ENCODE results near the gene CPLANE2.
"Not testable (repeated sequence)": the region's sequence is repeated elsewhere in the genome, so short reads cannot be mapped to it uniquely, and the experiment has no call there.

CPLANE2 gene

GRCh38 chr1:16229976-16230740 lies 6.8 kb downstream of the CPLANE2 start:
- DNase-seq (no peak), ATAC-seq (replicated peaks) (no peak)
- peaks cover 6 to 19% of the 10 kb centered on the region in 2 donors for H3K4me1 Mint-ChIP-seq
- H3K27ac Mint-ChIP-seq, result no peak overlapping the region
- H3K27me3 Mint-ChIP-seq, result peaks cover 27 to 41% of the 10 kb centered on the region in 2 donors
- H3K9me3 Mint-ChIP-seq, result no peaks in the 10 kb centered on the region
- H3K4me3 Mint-ChIP-seq, result no peak overlapping the region
- peaks cover 12 to 19% of the 10 kb centered on the region in 2 donors for H3K36me3 Mint-ChIP-seq

- DNase-seq (no peak), ATAC-seq (replicated peaks) (no peak)
- peaks cover 35 to 52% of the 10 kb centered on the region in 2 donors for H3K27me3 Mint-ChIP-seq
Measured at GRCh38 chr1:16226490-16227179, 10.3 kb downstream of the CPLANE2 start.

GRCh38 chr1:16226129-16226489 lies 10.9 kb downstream of the CPLANE2 start:
- no peak for ATAC-seq (replicated peaks)
- no peak overlapping the region for H3K27ac Mint-ChIP-seq
- no peak overlapping the region for H3K4me3 Mint-ChIP-seq
- H3K4me1 Mint-ChIP-seq, result peaks cover 9 to 21% of the 10 kb centered on the region in 2 donors
- peaks cover 4 to 14% of the 10 kb centered on the region in 2 donors for H3K36me3 Mint-ChIP-seq
- no peak for DNase-seq
- peaks cover 38 to 58% of the 10 kb centered on the region in 2 donors for H3K27me3 Mint-ChIP-seq
- no peaks in the 10 kb centered on the region for H3K9me3 Mint-ChIP-seq

More at GRCh38 chr1:16226490-16227179, 10.3 kb downstream of the CPLANE2 start:
- H3K4me3 Mint-ChIP-seq, result peak overlapping the region; percentile 5 to 62
- H3K9me3 Mint-ChIP-seq, result no peaks in the 10 kb centered on the region
- peaks cover 9 to 21% of the 10 kb centered on the region in 2 donors for H3K4me1 Mint-ChIP-seq
- H3K36me3 Mint-ChIP-seq, result peaks cover 4 to 14% of the 10 kb centered on the region in 2 donors
- H3K27ac Mint-ChIP-seq, result no peak overlapping the region

- Mint-ChIP-seq H3K36me3 (peaks cover 4 to 14% of the 10 kb centered on the region in 2 donors), H3K27me3 (peaks cover 38 to 58% of the 10 kb centered on the region in 2 donors), H3K9me3 (no peaks in the 10 kb centered on the region), H3K4me1 (peaks cover 9 to 21% of the 10 kb centered on the region in 2 donors), H3K27ac (no peak overlapping the region), H3K4me3 (no peak overlapping the region)
- no peak for DNase-seq
- no peak for ATAC-seq (replicated peaks)
Measured at GRCh38 chr1:16224472-16224871, 12.5 kb downstream of the CPLANE2 start.

GRCh38 chr1:16222716-16223115 lies 14.3 kb downstream of the CPLANE2 start:
- H3K9me3 Mint-ChIP-seq; ATAC-seq (replicated peaks); DNase-seq; H3K27ac Mint-ChIP-seq; H3K4me3 Mint-ChIP-seq: not testable (repeated sequence)
- Mint-ChIP-seq H3K36me3 (peaks cover 4 to 14% of the 10 kb centered on the region in 2 donors), H3K4me1 (peaks cover 7 to 19% of the 10 kb centered on the region in 2 donors), H3K27me3 (peaks cover 27 to 40% of the 10 kb centered on the region in 2 donors)

GRCh38 chr1:16221499-16221898 lies 15.5 kb downstream of the CPLANE2 start:
- peaks cover 19 to 30% of the 10 kb centered on the region in 2 donors for H3K27me3 Mint-ChIP-seq
- H3K4me1 Mint-ChIP-seq, result peaks cover 7 to 25% of the 10 kb centered on the region in 2 donors
- ATAC-seq (replicated peaks) (no peak), DNase-seq (no peak)
- peaks cover 0 to 1% of the 10 kb centered on the region in 2 donors for H3K9me3 Mint-ChIP-seq
- no peak overlapping the region for H3K4me3 Mint-ChIP-seq
- peaks cover 0 to 9% of the 10 kb centered on the region in 2 donors for H3K36me3 Mint-ChIP-seq
- no peak overlapping the region for H3K27ac Mint-ChIP-seq

GRCh38 chr1:16219968-16220500 lies 16.9 kb downstream of the CPLANE2 start:
- ATAC-seq (replicated peaks) (no peak), DNase-seq (no peak)
- H3K27me3 Mint-ChIP-seq, result peaks cover 11 to 16% of the 10 kb centered on the region in 2 donors
- H3K36me3 Mint-ChIP-seq, result peaks cover 0 to 6% of the 10 kb centered on the region in 2 donors
- peaks cover 0 to 1% of the 10 kb centered on the region in 2 donors for H3K9me3 Mint-ChIP-seq
- no peak overlapping the region for H3K4me3 Mint-ChIP-seq
- peaks cover 13 to 33% of the 10 kb centered on the region in 2 donors for H3K4me1 Mint-ChIP-seq
- H3K27ac Mint-ChIP-seq, result no peak overlapping the region

GRCh38 chr1:16218674-16219071 lies 18.3 kb downstream of the CPLANE2 start:
- Mint-ChIP-seq H3K27ac (no peak overlapping the region), H3K36me3 (no peaks in the 10 kb centered on the region), H3K9me3 (peaks cover 0 to 1% of the 10 kb centered on the region in 2 donors), H3K27me3 (peaks cover 4 to 8% of the 10 kb centered on the region in 2 donors), H3K4me3 (no peak overlapping the region), H3K4me1 (peaks cover 10 to 28% of the 10 kb centered on the region in 2 donors)
- DNase-seq (no peak), ATAC-seq (replicated peaks) (no peak)

- Mint-ChIP-seq H3K36me3 (no peaks in the 10 kb centered on the region), H3K4me1 (peaks cover 10 to 28% of the 10 kb centered on the region in 2 donors), H3K9me3 (peaks cover 0 to 1% of the 10 kb centered on the region in 2 donors), H3K4me3 (peak overlapping the region; percentile 54 to 85), H3K27me3 (peaks cover 5 to 10% of the 10 kb centered on the region in 2 donors), H3K27ac (peak overlapping the region; percentile 15)
- DNase-seq, result no peak
- no peak for ATAC-seq (replicated peaks)
Measured at GRCh38 chr1:16218014-16218673, 18.8 kb downstream of the CPLANE2 start.

GRCh38 chr1:16217061-16217785 lies 19.8 kb downstream of the CPLANE2 start:
- Mint-ChIP-seq H3K4me1 (peaks cover 10 to 28% of the 10 kb centered on the region in 2 donors), H3K27ac (peak overlapping the region; percentile 63), H3K4me3 (peak overlapping the region; percentile 84 to 85), H3K36me3 (no peaks in the 10 kb centered on the region), H3K27me3 (peaks cover 9 to 15% of the 10 kb centered on the region in 2 donors), H3K9me3 (peaks cover 0 to 1% of the 10 kb centered on the region in 2 donors)
- ATAC-seq (replicated peaks) (peak; percentile 96 to 98), DNase-seq (peak; percentile 89)

GRCh38 chr1:16215882-16216753 lies 20.9 kb downstream of the CPLANE2 start:
- DNase-seq, result peak; percentile 56

GRCh38 chr1:16215240-16215639 lies 21.7 kb downstream of the CPLANE2 start:
- H3K27ac Mint-ChIP-seq; ATAC-seq (replicated peaks); DNase-seq; H3K9me3 Mint-ChIP-seq; H3K36me3 Mint-ChIP-seq; H3K27me3 Mint-ChIP-seq; H3K4me3 Mint-ChIP-seq: not testable (repeated sequence)
- H3K4me1 Mint-ChIP-seq, result peaks cover 10 to 28% of the 10 kb centered on the region in 2 donors

More at GRCh38 chr1:16215882-16216753, 20.9 kb downstream of the CPLANE2 start:
- Mint-ChIP-seq H3K4me3 (peak overlapping the region; percentile 85), H3K27ac (peak overlapping the region; percentile 49), H3K27me3 (peaks cover 4 to 7% of the 10 kb centered on the region in 2 donors), H3K4me1 (peaks cover 10 to 28% of the 10 kb centered on the region in 2 donors), H3K36me3 (no peaks in the 10 kb centered on the region), H3K9me3 (peaks cover 0 to 1% of the 10 kb centered on the region in 2 donors)
- peak; percentile 46 to 59 for ATAC-seq (replicated peaks)

- H3K27me3 Mint-ChIP-seq; H3K27ac Mint-ChIP-seq; H3K9me3 Mint-ChIP-seq; H3K4me3 Mint-ChIP-seq; ATAC-seq (replicated peaks); H3K36me3 Mint-ChIP-seq; DNase-seq: not testable (repeated sequence)
- H3K4me1 Mint-ChIP-seq, result peaks cover 10 to 28% of the 10 kb centered on the region in 2 donors
Measured at GRCh38 chr1:16213544-16213943, 23.4 kb downstream of the CPLANE2 start.
